ENCODE data around the gene TREML4.
"Not testable (repeated sequence)": the region's sequence is repeated elsewhere in the genome, so short reads cannot be mapped to it uniquely, and the experiment has no call there.

Gene TREML4

GRCh38 chr6:41236276-41236675, 8.1 kb downstream of the TREML4 start:
- TF ChIP-seq CTCF (IDR thresholded peaks at IDR 0.05; ENCODE audit: borderline replicate concordance, extremely low read depth, low read length, poor library complexity, severe bottlenecking): no peak
- no peak for TF ChIP-seq EZH2 (IDR thresholded peaks at IDR 0.05; ENCODE audit: borderline replicate concordance, low read depth, low read length, severe bottlenecking)
- H3K36me3 ChIP-seq (ENCODE audit: insufficient read depth, low read length): no peaks in the 10 kb centered on the region
- H3K4me3 ChIP-seq (ENCODE audit: low read depth in 1 of 2, low read length in 2 of 2): no peak overlapping the region
- no peaks in the 10 kb centered on the region for H3K27me3 ChIP-seq (ENCODE audit: insufficient read depth, low read length, poor library complexity)
- no peaks in the 10 kb centered on the region for H3K9me3 ChIP-seq (ENCODE audit: insufficient read depth, low read length, severe bottlenecking)
- DNase-seq (no peak), ATAC-seq (ENCODE audit: insufficient read depth, low read depth) (no peak)
- H3K4me2 ChIP-seq (ENCODE audit: insufficient read depth, low read length): no peak overlapping the region
- H2AFZ ChIP-seq (ENCODE audit: low read depth, low read length): no peak overlapping the region
- H3K4me1 ChIP-seq (ENCODE audit: insufficient read depth, low read length): no peaks in the 10 kb centered on the region
- no peaks in the 10 kb centered on the region for H3K79me2 ChIP-seq (ENCODE audit: insufficient read depth, low read length)
- H3K9ac ChIP-seq (ENCODE audit: low read depth, low read length): no peak overlapping the region
- H4K20me1 ChIP-seq (ENCODE audit: insufficient read depth, low read length): no peaks in the 10 kb centered on the region
- H3K27ac ChIP-seq (ENCODE audit: low read length): no peak overlapping the region

DNA sequence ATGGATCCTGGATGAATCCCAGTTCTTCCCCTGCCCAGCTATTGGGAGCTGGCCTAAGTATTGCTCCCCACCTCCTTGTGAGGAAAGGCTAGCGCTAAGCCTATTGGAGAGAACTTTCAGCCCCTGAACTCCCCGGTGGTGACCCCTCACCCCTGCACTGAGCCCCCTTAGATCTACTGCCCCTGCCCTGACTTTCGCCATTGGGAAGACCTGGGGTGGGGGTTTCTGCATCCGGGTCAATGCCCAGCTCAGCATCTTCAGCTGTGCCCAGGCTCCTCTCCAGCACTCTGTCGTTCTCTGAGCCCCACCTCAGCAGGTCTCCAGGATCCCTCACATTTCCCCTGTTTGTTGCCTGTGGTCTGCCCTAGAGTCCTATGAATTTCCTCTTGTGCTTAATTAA, 9.0 kb downstream of the TREML4 start:
- Histone ChIP-seq H3K4me2 (ENCODE audit: insufficient read depth, low read length) (no peak overlapping the region), H3K27me3 (ENCODE audit: insufficient read depth, low read length, poor library complexity) (no peaks in the 10 kb centered on the region), H3K4me1 (ENCODE audit: insufficient read depth, low read length) (no peaks in the 10 kb centered on the region), H3K27ac (ENCODE audit: low read length) (no peak overlapping the region), H2AFZ (ENCODE audit: low read depth, low read length) (no peak overlapping the region), H3K9me3 (ENCODE audit: insufficient read depth, low read length, severe bottlenecking) (no peaks in the 10 kb centered on the region), H4K20me1 (ENCODE audit: insufficient read depth, low read length) (no peaks in the 10 kb centered on the region), H3K79me2 (ENCODE audit: insufficient read depth, low read length) (no peaks in the 10 kb centered on the region), H3K4me3 (ENCODE audit: low read depth in 1 of 2, low read length in 2 of 2) (no peak overlapping the region), H3K9ac (ENCODE audit: low read depth, low read length) (no peak overlapping the region), H3K36me3 (ENCODE audit: insufficient read depth, low read length) (no peaks in the 10 kb centered on the region)
- no peak for TF ChIP-seq EZH2 (IDR thresholded peaks at IDR 0.05; ENCODE audit: borderline replicate concordance, low read depth, low read length, severe bottlenecking)
- TF ChIP-seq CTCF (IDR thresholded peaks at IDR 0.05; ENCODE audit: borderline replicate concordance, extremely low read depth, low read length, poor library complexity, severe bottlenecking): no peak
- ATAC-seq (ENCODE audit: insufficient read depth, low read depth): no peak
- DNase-seq: no peak

DNA sequence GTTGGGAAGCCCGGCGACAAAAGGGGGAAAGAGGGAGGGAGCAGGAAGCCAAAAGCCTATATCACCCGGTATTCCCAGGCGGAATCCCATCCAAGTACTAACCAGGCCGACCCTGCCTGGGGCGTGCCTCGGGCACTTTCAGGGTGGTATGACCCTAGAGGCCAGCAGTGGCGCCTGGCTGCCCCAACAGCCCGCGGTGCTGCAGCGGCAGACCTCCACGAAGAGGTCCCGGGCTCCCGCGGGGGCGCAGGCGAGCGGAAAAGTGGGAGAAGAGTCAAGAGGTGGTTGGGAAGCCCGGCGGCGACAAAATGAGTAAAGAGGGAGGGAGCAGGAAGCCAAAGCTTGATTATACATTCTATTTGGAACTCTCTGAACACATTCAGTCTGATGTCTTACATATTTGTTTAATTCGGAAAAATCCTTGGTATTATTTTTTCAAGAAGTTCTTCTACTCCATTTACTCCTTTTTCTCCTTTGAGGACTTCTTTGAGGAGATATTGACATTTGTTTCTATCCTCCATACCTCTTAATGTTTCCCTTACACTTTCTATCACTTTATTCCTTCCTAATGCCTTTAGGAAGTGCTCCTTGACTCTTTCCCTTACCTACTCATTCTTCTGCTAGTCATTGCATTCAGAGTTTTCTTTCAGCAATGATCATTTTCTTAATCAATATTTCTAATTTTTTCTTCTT, 11.5 kb downstream of the TREML4 start:
- DNase-seq (no peak), ATAC-seq (ENCODE audit: insufficient read depth, low read depth) (no peak)
- no peaks in the 10 kb centered on the region for H3K27me3 ChIP-seq (ENCODE audit: insufficient read depth, low read length, poor library complexity)
- no peak overlapping the region for H3K27ac ChIP-seq (ENCODE audit: low read length)
- no peak overlapping the region for H3K9ac ChIP-seq (ENCODE audit: low read depth, low read length)
- H4K20me1 ChIP-seq (ENCODE audit: insufficient read depth, low read length): no peaks in the 10 kb centered on the region
- no peak overlapping the region for H3K4me3 ChIP-seq (ENCODE audit: low read depth in 1 of 2, low read length in 2 of 2)
- no peaks in the 10 kb centered on the region for H3K79me2 ChIP-seq (ENCODE audit: insufficient read depth, low read length)
- no peak for TF ChIP-seq EZH2 (IDR thresholded peaks at IDR 0.05; ENCODE audit: borderline replicate concordance, low read depth, low read length, severe bottlenecking)
- no peak for TF ChIP-seq CTCF (IDR thresholded peaks at IDR 0.05; ENCODE audit: borderline replicate concordance, extremely low read depth, low read length, poor library complexity, severe bottlenecking)
- H3K9me3 ChIP-seq (ENCODE audit: insufficient read depth, low read length, severe bottlenecking): no peaks in the 10 kb centered on the region
- no peaks in the 10 kb centered on the region for H3K4me1 ChIP-seq (ENCODE audit: insufficient read depth, low read length)
- H2AFZ ChIP-seq (ENCODE audit: low read depth, low read length): no peak overlapping the region
- H3K36me3 ChIP-seq (ENCODE audit: insufficient read depth, low read length): no peaks in the 10 kb centered on the region
- H3K4me2 ChIP-seq (ENCODE audit: insufficient read depth, low read length): no peak overlapping the region

DNA sequence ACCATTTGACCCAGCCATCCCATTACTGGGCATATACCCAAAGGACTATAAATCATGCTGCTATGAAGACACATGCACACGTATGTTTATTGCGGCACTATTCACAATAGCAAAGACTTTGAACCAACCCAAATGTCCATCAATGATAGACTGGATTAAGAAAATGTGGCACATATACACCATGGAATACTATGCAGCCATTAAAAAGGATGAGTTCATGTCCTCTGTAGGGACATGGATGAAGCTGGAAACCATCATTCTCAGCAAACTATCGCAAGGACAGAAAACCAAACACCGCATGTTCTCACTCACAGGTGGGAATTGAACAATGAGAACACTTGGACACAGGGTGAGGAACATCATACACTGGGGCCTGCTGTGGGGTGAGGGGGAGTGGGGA, 18.4 kb downstream of the TREML4 start:
- not testable (repeated sequence) for H4K20me1 ChIP-seq (ENCODE audit: insufficient read depth, low read length); ATAC-seq (ENCODE audit: insufficient read depth, low read depth); H3K27me3 ChIP-seq (ENCODE audit: insufficient read depth, low read length, poor library complexity); H3K79me2 ChIP-seq (ENCODE audit: insufficient read depth, low read length); H3K4me2 ChIP-seq (ENCODE audit: insufficient read depth, low read length); H3K36me3 ChIP-seq (ENCODE audit: insufficient read depth, low read length); H3K27ac ChIP-seq (ENCODE audit: low read length); H3K4me3 ChIP-seq (ENCODE audit: low read depth in 1 of 2, low read length in 2 of 2); H3K9me3 ChIP-seq (ENCODE audit: insufficient read depth, low read length, severe bottlenecking); H3K9ac ChIP-seq (ENCODE audit: low read depth, low read length); DNase-seq; H2AFZ ChIP-seq (ENCODE audit: low read depth, low read length)
- H3K4me1 ChIP-seq (ENCODE audit: insufficient read depth, low read length): peaks cover 36% of the 10 kb centered on the region
